HL-60 (cell line): ENCODE data around the gene KIF1B.

Experiments used
- DNase-seq, 2 experiments: peaks; one replicate each; pipeline ENCODE4 v3.0.0-alpha.2; 2010 to 2020; ENCODE audit warnings: low read depth in 1 of 2, low spot score in 1 of 2
- H3K27ac ChIP-seq: fragments of 250-450 bp; sonication (Bioruptor Pico); replicated peaks from 2 replicates; pipeline ENCODE4 v1.5.1; 2020; ENCODE audit warnings: mild to moderate bottlenecking, moderate library complexity
- H3K27me3 ChIP-seq: fragments of 250-450 bp; sonication (Bioruptor Pico); 2 replicates; pipeline ENCODE4 v1.5.1; 2021; ENCODE audit warnings: mild to moderate bottlenecking, moderate library complexity; ENCODE audit not compliant: insufficient read depth, poor library complexity, severe bottlenecking
- H3K4me3 ChIP-seq: replicated peaks from 2 replicates; pipeline ENCODE4 v1.5.1; 2011; ENCODE audit warnings: mild to moderate bottlenecking, control low read depth, low read length; ENCODE audit not compliant: insufficient read depth
- CTCF ChIP-seq: IDR thresholded peaks from one replicate; pipeline ENCODE4 v1.5.1; 2011; ENCODE audit warnings: low read length, control low read depth, inconsistent platforms; ENCODE audit not compliant: insufficient read depth
- GABPA ChIP-seq: IDR thresholded peaks from 2 replicates; pipeline ENCODE4 v1.6.1; 2012; ENCODE audit warnings: low read depth
- POLR2AphosphoS5 ChIP-seq: IDR thresholded peaks from 2 replicates; pipeline ENCODE4 v1.6.1; 2012; ENCODE audit warnings: low read depth
- REST ChIP-seq: IDR thresholded peaks from 2 replicates; pipeline ENCODE4 v1.6.1; 2012; ENCODE audit warnings: low read depth; ENCODE audit not compliant: insufficient replicate concordance
- SPI1 ChIP-seq: IDR thresholded peaks from 2 replicates; pipeline ENCODE4 v1.6.1; 2012; ENCODE audit warnings: low read depth, mild to moderate bottlenecking, borderline replicate concordance

Gene KIF1B

GRCh38 chr1:10213186-10213705 is 2.9 kb downstream of the KIF1B start:
- H3K27me3 ChIP-seq: no peaks in the 10 kb centered on the region
- H3K27ac ChIP-seq: no peak overlapping the region
- no peak overlapping the region for H3K4me3 ChIP-seq
- no peak for DNase-seq
- no peak for TF ChIP-seq REST
- TF ChIP-seq SPI1: no peak
- TF ChIP-seq GABPA: no peak
- TF ChIP-seq POLR2AphosphoS5: no peak
- TF ChIP-seq CTCF: no peak

DNA sequence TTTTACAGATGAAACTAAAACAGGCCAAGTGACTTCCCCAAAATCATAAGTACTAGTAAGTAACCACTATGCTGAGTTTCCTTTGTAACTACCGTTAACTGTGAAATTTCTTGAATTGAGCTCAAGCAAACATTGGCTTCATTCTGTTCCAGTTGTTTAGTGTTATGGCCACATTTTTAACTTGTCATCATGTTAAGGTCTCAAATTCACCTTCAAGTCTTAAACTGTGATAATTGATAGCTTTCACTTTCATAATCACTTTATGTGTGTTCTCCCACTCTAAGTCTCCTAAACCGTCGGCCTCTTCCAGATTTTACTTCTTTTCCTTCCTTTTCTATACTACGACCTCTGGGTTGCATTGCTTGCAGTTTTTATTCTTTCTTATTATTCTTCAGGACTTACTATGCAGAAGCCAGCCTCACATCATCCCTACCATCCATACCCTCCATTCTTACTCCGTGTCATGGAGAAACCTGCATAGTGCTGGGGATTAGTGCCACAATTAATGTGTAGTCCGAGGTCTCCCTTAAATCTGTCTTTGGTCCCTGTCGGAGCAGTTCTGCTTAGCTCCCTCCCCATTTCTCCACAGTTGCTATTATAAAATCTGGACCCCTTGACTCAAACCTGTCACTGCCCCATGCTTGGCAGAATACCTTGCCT is 5.8 kb downstream of the KIF1B start:
- DNase-seq: no peak
- Histone ChIP-seq H3K27me3 (no peaks in the 10 kb centered on the region), H3K27ac (no peak overlapping the region), H3K4me3 (no peak overlapping the region)
- TF ChIP-seq POLR2AphosphoS5: no peak
- no peak for TF ChIP-seq REST
- no peak for TF ChIP-seq SPI1
- TF ChIP-seq GABPA: no peak
- no peak for TF ChIP-seq CTCF

GRCh38 chr1:10217748-10218441 is 7.5 kb downstream of the KIF1B start:
- no peaks in the 10 kb centered on the region for H3K27me3 ChIP-seq
- DNase-seq: no peak
- H3K27ac ChIP-seq: no peak overlapping the region
- no peak overlapping the region for H3K4me3 ChIP-seq
- no peak for TF ChIP-seq SPI1
- TF ChIP-seq POLR2AphosphoS5: no peak
- TF ChIP-seq GABPA: no peak
- TF ChIP-seq REST: no peak
- no peak for TF ChIP-seq CTCF
